Liver (tissue), 3 donors: Measurements from ENCODE around the gene CDC42BPA.

ENCODE experiments used
- GABPA ChIP-seq, 2 donors: IDR thresholded peaks in 1 of 2; conservative IDR thresholded peaks in 1 of 2; 2 replicates each; pipeline ENCODE4 v1.6.1; 2016; ENCODE audit warnings: antibody characterized with exemption in 2 of 2, mild to moderate bottlenecking in 1 of 2, moderate library complexity in 1 of 2
- HNF4A ChIP-seq, 2 donors: conservative IDR thresholded peaks; 2 replicates each; pipeline ENCODE4 v1.6.1; 2016; ENCODE audit warnings: antibody characterized with exemption in 2 of 2, mild to moderate bottlenecking in 2 of 2
- RAD21 ChIP-seq, 2 donors: IDR thresholded peaks; 2 replicates each; pipeline ENCODE4 v1.6.1; 2016; ENCODE audit warnings: antibody characterized with exemption in 2 of 2, mild to moderate bottlenecking in 2 of 2
- SP1 ChIP-seq: IDR thresholded peaks from 2 replicates; pipeline ENCODE4 v1.6.1; 2018; ENCODE audit warnings: antibody characterized with exemption, mild to moderate bottlenecking
- TAF1 ChIP-seq: conservative IDR thresholded peaks from 2 replicates; pipeline ENCODE4 v1.6.1; 2016; ENCODE audit warnings: antibody characterized with exemption, mild to moderate bottlenecking
- TF ChIP-seq, protein P1 (sequence below): fragments of 150-350 bp; IDR thresholded peaks from 2 replicates; pipeline ENCODE4 v1.5.1; 2017; ENCODE audit warnings: improper control_type of control experiment, low read depth, low read length; ENCODE audit not compliant: missing input control
- TF ChIP-seq, protein P2 (sequence below): IDR thresholded peaks from 2 replicates; pipeline ENCODE4 v1.6.1; 2016; ENCODE audit warnings: antibody characterized with exemption, mild to moderate bottlenecking
- donor health status: healthy.
- donor health status: healthy.

DNA sequence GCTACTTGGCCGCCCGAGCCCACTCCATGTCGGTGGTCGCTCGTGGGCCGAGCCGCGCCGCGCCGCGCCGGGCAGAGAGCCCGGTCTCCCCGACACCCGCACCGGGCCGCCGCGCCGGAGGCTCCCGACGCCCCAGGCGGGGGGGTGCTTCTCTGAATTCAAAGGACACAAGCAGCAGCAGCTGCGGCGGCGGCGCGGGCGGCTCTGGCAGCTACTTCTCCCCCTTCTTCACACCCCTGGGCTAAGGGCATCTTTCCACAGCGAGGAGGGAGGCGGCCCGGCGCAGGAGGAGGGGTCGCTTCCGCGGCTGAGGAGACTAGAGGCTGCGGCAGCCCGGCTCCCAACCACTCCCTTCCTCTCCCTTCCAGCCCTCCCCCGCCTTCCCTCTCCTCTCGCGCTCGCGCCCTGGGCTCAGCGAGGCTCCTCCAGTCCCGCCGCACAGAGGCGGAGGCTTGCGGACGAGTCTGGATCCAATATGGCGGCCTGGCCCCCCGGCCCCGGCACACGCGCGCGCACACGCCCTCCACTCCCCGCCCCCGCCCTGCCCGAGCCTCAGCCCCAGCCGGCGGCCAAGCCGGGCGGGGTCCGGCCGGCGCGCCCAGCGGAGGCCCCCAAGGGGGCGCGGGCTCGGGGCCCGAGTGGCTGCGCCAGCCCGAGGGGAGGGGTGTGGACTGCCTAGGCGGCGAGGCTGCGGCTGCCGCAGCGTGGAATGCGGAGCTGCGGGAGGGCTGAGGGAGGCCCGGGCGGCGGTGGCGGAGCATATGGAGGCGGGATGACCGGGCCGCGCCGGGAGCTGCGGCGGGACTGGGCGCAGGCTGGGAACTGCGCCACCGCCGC is at the start of gene CDC42BPA:
- TF ChIP-seq RAD21 (IDR thresholded peaks at IDR 0.05) (no peak), HNF4A (conservative IDR thresholded peaks at IDR 0.05) (no peak), SP1 (no peak), GABPA (IDR thresholded peaks at IDR 0.05 in 1 of 2, conservative IDR thresholded peaks at IDR 0.05 in 1 of 2) (no peak), TAF1 (no peak)
- TF ChIP-seq, protein P1, sequence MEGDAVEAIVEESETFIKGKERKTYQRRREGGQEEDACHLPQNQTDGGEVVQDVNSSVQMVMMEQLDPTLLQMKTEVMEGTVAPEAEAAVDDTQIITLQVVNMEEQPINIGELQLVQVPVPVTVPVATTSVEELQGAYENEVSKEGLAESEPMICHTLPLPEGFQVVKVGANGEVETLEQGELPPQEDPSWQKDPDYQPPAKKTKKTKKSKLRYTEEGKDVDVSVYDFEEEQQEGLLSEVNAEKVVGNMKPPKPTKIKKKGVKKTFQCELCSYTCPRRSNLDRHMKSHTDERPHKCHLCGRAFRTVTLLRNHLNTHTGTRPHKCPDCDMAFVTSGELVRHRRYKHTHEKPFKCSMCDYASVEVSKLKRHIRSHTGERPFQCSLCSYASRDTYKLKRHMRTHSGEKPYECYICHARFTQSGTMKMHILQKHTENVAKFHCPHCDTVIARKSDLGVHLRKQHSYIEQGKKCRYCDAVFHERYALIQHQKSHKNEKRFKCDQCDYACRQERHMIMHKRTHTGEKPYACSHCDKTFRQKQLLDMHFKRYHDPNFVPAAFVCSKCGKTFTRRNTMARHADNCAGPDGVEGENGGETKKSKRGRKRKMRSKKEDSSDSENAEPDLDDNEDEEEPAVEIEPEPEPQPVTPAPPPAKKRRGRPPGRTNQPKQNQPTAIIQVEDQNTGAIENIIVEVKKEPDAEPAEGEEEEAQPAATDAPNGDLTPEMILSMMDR = no peak
- TF ChIP-seq, protein P2, sequence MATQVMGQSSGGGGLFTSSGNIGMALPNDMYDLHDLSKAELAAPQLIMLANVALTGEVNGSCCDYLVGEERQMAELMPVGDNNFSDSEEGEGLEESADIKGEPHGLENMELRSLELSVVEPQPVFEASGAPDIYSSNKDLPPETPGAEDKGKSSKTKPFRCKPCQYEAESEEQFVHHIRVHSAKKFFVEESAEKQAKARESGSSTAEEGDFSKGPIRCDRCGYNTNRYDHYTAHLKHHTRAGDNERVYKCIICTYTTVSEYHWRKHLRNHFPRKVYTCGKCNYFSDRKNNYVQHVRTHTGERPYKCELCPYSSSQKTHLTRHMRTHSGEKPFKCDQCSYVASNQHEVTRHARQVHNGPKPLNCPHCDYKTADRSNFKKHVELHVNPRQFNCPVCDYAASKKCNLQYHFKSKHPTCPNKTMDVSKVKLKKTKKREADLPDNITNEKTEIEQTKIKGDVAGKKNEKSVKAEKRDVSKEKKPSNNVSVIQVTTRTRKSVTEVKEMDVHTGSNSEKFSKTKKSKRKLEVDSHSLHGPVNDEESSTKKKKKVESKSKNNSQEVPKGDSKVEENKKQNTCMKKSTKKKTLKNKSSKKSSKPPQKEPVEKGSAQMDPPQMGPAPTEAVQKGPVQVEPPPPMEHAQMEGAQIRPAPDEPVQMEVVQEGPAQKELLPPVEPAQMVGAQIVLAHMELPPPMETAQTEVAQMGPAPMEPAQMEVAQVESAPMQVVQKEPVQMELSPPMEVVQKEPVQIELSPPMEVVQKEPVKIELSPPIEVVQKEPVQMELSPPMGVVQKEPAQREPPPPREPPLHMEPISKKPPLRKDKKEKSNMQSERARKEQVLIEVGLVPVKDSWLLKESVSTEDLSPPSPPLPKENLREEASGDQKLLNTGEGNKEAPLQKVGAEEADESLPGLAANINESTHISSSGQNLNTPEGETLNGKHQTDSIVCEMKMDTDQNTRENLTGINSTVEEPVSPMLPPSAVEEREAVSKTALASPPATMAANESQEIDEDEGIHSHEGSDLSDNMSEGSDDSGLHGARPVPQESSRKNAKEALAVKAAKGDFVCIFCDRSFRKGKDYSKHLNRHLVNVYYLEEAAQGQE = no peak
